Mucosa of stomach (tissue), 1 donor: ENCODE data around the gene RPN1.
"Not testable (repeated sequence)": the region's sequence is repeated elsewhere in the genome, so short reads cannot be mapped to it uniquely, and the experiment has no call there.

ENCODE experiments used
- H3K27me3 ChIP-seq: one replicate; pipeline ENCODE4 v1.7.0; 2013; ENCODE audit warnings: mild to moderate bottlenecking, low read length; ENCODE audit not compliant: control insufficient read depth, insufficient read depth
- H3K36me3 ChIP-seq: one replicate; pipeline ENCODE4 v1.7.0; 2013; ENCODE audit warnings: low read length; ENCODE audit not compliant: control insufficient read depth, insufficient read depth
- H3K4me1 ChIP-seq: one replicate; pipeline ENCODE4 v1.7.0; 2013; ENCODE audit warnings: mild to moderate bottlenecking, low read length; ENCODE audit not compliant: control insufficient read depth, insufficient read depth
- H3K4me3 ChIP-seq: one replicate; pipeline ENCODE4 v1.7.0; 2013; ENCODE audit warnings: low read length
- H3K9ac ChIP-seq: one replicate; pipeline ENCODE4 v1.7.0; 2013; ENCODE audit warnings: mild to moderate bottlenecking, low read length, moderate library complexity
- H3K9me3 ChIP-seq: one replicate; pipeline ENCODE4 v1.7.0; 2013; ENCODE audit warnings: mild to moderate bottlenecking, low read length, moderate library complexity; ENCODE audit not compliant: control insufficient read depth
- donor health status: Pancreatic carcinoma.

RPN1 gene

GRCh38 chr3:128598884-128599664, 51.5 kb downstream of the RPN1 start:
- no peaks in the 10 kb centered on the region for H3K9me3 ChIP-seq
- no peak overlapping the region for H3K9ac ChIP-seq
- no peak overlapping the region for H3K4me3 ChIP-seq
- no peaks in the 10 kb centered on the region for H3K4me1 ChIP-seq
- H3K36me3 ChIP-seq: no peaks in the 10 kb centered on the region
- no peaks in the 10 kb centered on the region for H3K27me3 ChIP-seq

- no peaks in the 10 kb centered on the region for H3K27me3 ChIP-seq
- H3K4me1 ChIP-seq: no peaks in the 10 kb centered on the region
- H3K36me3 ChIP-seq: no peaks in the 10 kb centered on the region
- no peak overlapping the region for H3K4me3 ChIP-seq
- H3K9me3 ChIP-seq: no peaks in the 10 kb centered on the region
- no peak overlapping the region for H3K9ac ChIP-seq
These were observed 52.7 kb downstream of the RPN1 start for GRCh38 chr3:128597900-128598299.

- Histone ChIP-seq H3K9ac (no peak overlapping the region), H3K9me3 (no peaks in the 10 kb centered on the region), H3K36me3 (no peaks in the 10 kb centered on the region), H3K4me1 (no peaks in the 10 kb centered on the region), H3K4me3 (no peak overlapping the region), H3K27me3 (no peaks in the 10 kb centered on the region)
These were observed 57.8 kb downstream of the RPN1 start for GRCh38 chr3:128592864-128593263.

- Histone ChIP-seq H3K9me3 (no peaks in the 10 kb centered on the region), H3K36me3 (no peaks in the 10 kb centered on the region), H3K4me1 (no peaks in the 10 kb centered on the region), H3K4me3 (no peak overlapping the region), H3K27me3 (no peaks in the 10 kb centered on the region), H3K9ac (no peak overlapping the region)
These were observed 58.7 kb downstream of the RPN1 start for GRCh38 chr3:128591738-128592426.

- H3K9ac ChIP-seq: no peak overlapping the region
- no peak overlapping the region for H3K4me3 ChIP-seq
- no peaks in the 10 kb centered on the region for H3K9me3 ChIP-seq
These were observed 59.7 kb downstream of the RPN1 start for GRCh38 chr3:128590948-128591347.

GRCh38 chr3:128589985-128590384, 60.6 kb downstream of the RPN1 start:
- H3K4me3 ChIP-seq, H3K36me3 ChIP-seq, H3K9me3 ChIP-seq, H3K4me1 ChIP-seq, H3K27me3 ChIP-seq, H3K9ac ChIP-seq: not testable (repeated sequence)

More at GRCh38 chr3:128590948-128591347, 59.7 kb downstream of the RPN1 start:
- Histone ChIP-seq H3K36me3 (no peaks in the 10 kb centered on the region), H3K27me3 (no peaks in the 10 kb centered on the region), H3K4me1 (no peaks in the 10 kb centered on the region)

- Histone ChIP-seq H3K9ac (no peak overlapping the region), H3K36me3 (no peaks in the 10 kb centered on the region), H3K4me3 (no peak overlapping the region), H3K27me3 (peaks cover 5% of the 10 kb centered on the region), H3K9me3 (no peaks in the 10 kb centered on the region), H3K4me1 (no peaks in the 10 kb centered on the region)
These were observed 62.5 kb downstream of the RPN1 start for GRCh38 chr3:128588147-128588546.

- Histone ChIP-seq H3K9me3 (no peaks in the 10 kb centered on the region), H3K9ac (no peak overlapping the region), H3K27me3 (peaks cover 5% of the 10 kb centered on the region), H3K4me3 (no peak overlapping the region), H3K4me1 (no peaks in the 10 kb centered on the region), H3K36me3 (no peaks in the 10 kb centered on the region)
These were observed 63.2 kb downstream of the RPN1 start for GRCh38 chr3:128587391-128587790.

GRCh38 chr3:128586932-128587331, 63.7 kb downstream of the RPN1 start:
- H3K4me1 ChIP-seq, H3K27me3 ChIP-seq, H3K9ac ChIP-seq, H3K36me3 ChIP-seq, H3K9me3 ChIP-seq, H3K4me3 ChIP-seq: not testable (repeated sequence)

- not testable (repeated sequence) for H3K27me3 ChIP-seq, H3K9me3 ChIP-seq, H3K4me1 ChIP-seq, H3K9ac ChIP-seq, H3K4me3 ChIP-seq, H3K36me3 ChIP-seq
These were observed 64.2 kb downstream of the RPN1 start for GRCh38 chr3:128586391-128586790.

GRCh38 chr3:128585974-128586373, 64.6 kb downstream of the RPN1 start:
- no peaks in the 10 kb centered on the region for H3K9me3 ChIP-seq
- H3K27me3 ChIP-seq: peaks cover 5% of the 10 kb centered on the region
- no peaks in the 10 kb centered on the region for H3K4me1 ChIP-seq
- no peak overlapping the region for H3K9ac ChIP-seq
- H3K36me3 ChIP-seq: no peaks in the 10 kb centered on the region
- H3K4me3 ChIP-seq: no peak overlapping the region

GRCh38 chr3:128585189-128585588, 65.4 kb downstream of the RPN1 start:
- Histone ChIP-seq H3K4me3 (no peak overlapping the region), H3K27me3 (peaks cover 5% of the 10 kb centered on the region), H3K9ac (no peak overlapping the region), H3K9me3 (no peaks in the 10 kb centered on the region), H3K36me3 (no peaks in the 10 kb centered on the region), H3K4me1 (no peaks in the 10 kb centered on the region)
